C4-2B (cell line): ENCODE measurements around the gene MAPK8IP3.

Experiments used
- H3K27ac ChIP-seq: fragments of 450-650 bp; 2 replicates; pipeline ENCODE4 v1.5.1; 2017
- CTCF ChIP-seq: fragments of 450-650 bp; conservative IDR thresholded peaks from 2 replicates; pipeline ENCODE4 v1.5.1; 2017; ENCODE audit warnings: mild to moderate bottlenecking
- ZFX ChIP-seq: fragments of 450-650 bp; IDR thresholded peaks from 2 replicates; pipeline ENCODE4 v1.6.1; 2017

MAPK8IP3 gene

GRCh38 chr16:1724491-1724890, 18.5 kb downstream of the MAPK8IP3 start:
- H3K27ac ChIP-seq: no peak overlapping the region; the same call in 1 of the 2 replicates
- TF ChIP-seq CTCF: no peak
- TF ChIP-seq ZFX: no peak

- TF ChIP-seq ZFX (no peak), CTCF (no peak)
- no peak overlapping the region for H3K27ac ChIP-seq
Measured at GRCh38 chr16:1726661-1727502, 20.9 kb downstream of the MAPK8IP3 start.

GRCh38 chr16:1727651-1728624, 21.9 kb downstream of the MAPK8IP3 start:
- TF ChIP-seq ZFX: no peak
- no peak for TF ChIP-seq CTCF
- H3K27ac ChIP-seq: no peak overlapping the region

GRCh38 chr16:1729026-1729425, 23.0 kb downstream of the MAPK8IP3 start:
- no peak for TF ChIP-seq ZFX
- no peak for TF ChIP-seq CTCF
- H3K27ac ChIP-seq: no peak overlapping the region

- TF ChIP-seq ZFX (no peak), CTCF (no peak)
- H3K27ac ChIP-seq: no peak overlapping the region
Measured at GRCh38 chr16:1729445-1729844, 23.4 kb downstream of the MAPK8IP3 start.

GRCh38 chr16:1731073-1731472, 25.1 kb downstream of the MAPK8IP3 start:
- no peak for TF ChIP-seq ZFX
- no peak for TF ChIP-seq CTCF
- H3K27ac ChIP-seq: peak overlapping the region; percentile 23; the same call in 1 of the 2 replicates

- peak overlapping the region; percentile 23; the same call in 1 of the 2 replicates for H3K27ac ChIP-seq
- TF ChIP-seq CTCF (no peak), ZFX (no peak)
Measured at GRCh38 chr16:1731603-1732002, 25.6 kb downstream of the MAPK8IP3 start.
